ENCODE measurements around the gene ELP1.
A peak's percentile ranks its signal among the peaks of the same experiment; 100 is the strongest.

ELP1 gene

DNA sequence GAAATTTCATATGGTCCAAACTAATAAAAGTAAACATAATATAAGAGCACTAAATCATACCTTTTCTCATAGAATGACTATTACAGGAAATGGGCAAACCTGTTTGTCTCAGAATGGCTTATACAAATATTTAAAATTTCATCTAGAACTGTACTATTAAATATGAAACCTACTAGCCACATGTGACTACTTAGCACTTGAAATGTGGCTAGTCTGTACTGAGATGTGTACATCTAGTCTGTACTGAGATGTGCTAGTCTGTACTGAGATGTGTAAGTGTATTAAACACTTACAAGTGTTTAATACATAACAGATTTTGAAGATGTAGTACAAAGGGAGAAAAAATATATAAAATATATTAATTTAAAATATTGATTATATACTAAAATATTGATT lies 22.7 kb upstream of the ELP1 start:
- TF ChIP-seq, protein P1, sequence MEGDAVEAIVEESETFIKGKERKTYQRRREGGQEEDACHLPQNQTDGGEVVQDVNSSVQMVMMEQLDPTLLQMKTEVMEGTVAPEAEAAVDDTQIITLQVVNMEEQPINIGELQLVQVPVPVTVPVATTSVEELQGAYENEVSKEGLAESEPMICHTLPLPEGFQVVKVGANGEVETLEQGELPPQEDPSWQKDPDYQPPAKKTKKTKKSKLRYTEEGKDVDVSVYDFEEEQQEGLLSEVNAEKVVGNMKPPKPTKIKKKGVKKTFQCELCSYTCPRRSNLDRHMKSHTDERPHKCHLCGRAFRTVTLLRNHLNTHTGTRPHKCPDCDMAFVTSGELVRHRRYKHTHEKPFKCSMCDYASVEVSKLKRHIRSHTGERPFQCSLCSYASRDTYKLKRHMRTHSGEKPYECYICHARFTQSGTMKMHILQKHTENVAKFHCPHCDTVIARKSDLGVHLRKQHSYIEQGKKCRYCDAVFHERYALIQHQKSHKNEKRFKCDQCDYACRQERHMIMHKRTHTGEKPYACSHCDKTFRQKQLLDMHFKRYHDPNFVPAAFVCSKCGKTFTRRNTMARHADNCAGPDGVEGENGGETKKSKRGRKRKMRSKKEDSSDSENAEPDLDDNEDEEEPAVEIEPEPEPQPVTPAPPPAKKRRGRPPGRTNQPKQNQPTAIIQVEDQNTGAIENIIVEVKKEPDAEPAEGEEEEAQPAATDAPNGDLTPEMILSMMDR (IDR thresholded peaks at IDR 0.05; ENCODE audit: low read depth, low read length) = no peak
- Histone ChIP-seq H3K4me3 (ENCODE audit: low read depth, low read length) (no peak overlapping the region), H3K27ac (no peak overlapping the region), H3K9me3 (ENCODE audit: severe bottlenecking) (no peaks in the 10 kb centered on the region), H3K27me3 (ENCODE audit: insufficient read depth, low read depth, severe bottlenecking) (no peaks in the 10 kb centered on the region), H3K36me3 (peaks cover 40% of the 10 kb centered on the region)
- DNase-seq = no peak

DNA sequence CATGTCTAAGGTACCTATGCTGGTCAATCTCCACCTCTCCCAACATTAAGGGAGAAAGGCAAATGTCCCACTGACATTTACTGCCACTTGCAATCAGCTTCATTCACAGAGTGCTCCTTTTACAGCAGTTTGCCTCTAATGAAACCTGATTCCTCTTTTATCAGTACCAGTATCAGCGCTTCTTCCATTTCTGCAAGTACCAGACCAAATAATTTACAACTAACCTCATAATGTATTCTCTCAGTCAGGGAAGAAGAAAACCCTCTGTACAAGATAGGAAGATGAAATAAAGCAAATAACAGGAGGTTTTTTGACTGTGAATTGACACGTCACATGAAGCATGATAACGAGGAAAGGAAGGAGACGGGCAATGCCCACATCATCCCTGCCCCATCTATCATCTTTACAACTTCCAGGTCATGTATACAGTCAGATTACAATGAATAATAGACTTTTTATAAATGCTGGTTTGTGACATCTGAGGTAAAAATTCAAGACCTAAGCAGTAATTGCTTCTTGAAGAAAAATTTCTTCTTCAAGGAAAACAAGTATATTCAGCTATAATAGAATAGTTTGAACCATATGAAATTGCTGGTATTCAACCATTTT lies 22.2 kb upstream of the ELP1 start:
- no peak for DNase-seq
- Histone ChIP-seq H3K27me3 (ENCODE audit: insufficient read depth, low read depth, severe bottlenecking) (no peaks in the 10 kb centered on the region), H3K36me3 (peaks cover 40% of the 10 kb centered on the region), H3K9me3 (ENCODE audit: severe bottlenecking) (no peaks in the 10 kb centered on the region), H3K27ac (no peak overlapping the region), H3K4me3 (ENCODE audit: low read depth, low read length) (no peak overlapping the region)
- TF ChIP-seq, protein P1 (IDR thresholded peaks at IDR 0.05; ENCODE audit: low read depth, low read length) = no peak

DNA sequence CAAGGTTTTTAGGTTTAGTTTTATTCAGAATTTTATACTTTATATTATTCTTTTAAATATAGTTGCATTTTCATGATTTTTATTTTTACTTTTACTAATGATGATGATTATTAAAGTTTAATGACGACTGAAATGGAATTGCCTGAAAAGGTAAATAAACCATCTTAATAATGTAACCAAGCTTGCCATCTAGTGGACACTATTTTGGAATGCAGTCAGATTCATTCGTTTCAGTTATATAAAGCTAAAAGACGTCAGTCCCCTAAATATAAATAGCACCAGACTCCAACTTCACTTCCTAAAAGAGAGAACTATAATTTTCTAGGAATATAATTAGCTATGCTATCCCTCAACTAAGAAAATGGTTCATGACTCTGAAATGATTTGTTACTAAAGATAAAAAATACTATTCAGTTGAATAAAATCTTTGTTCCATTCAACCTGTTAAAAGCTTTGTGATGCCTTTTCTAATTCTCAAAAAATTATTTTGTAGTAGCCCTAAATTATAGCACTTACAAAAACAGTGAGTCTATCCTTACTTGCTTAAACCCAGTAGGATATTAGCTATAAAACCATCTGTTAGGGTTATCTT lies 20.2 kb upstream of the ELP1 start:
- Histone ChIP-seq H3K36me3 (peaks cover 36% of the 10 kb centered on the region), H3K27ac (peak overlapping the region; percentile 2; the same call in 1 of the 2 replicates), H3K27me3 (ENCODE audit: insufficient read depth, low read depth, severe bottlenecking) (no peaks in the 10 kb centered on the region), H3K9me3 (ENCODE audit: severe bottlenecking) (no peaks in the 10 kb centered on the region), H3K4me3 (ENCODE audit: low read depth, low read length) (no peak overlapping the region)
- DNase-seq = no peak
- TF ChIP-seq, protein P1 (IDR thresholded peaks at IDR 0.05; ENCODE audit: low read depth, low read length) = peak; percentile 43

DNA sequence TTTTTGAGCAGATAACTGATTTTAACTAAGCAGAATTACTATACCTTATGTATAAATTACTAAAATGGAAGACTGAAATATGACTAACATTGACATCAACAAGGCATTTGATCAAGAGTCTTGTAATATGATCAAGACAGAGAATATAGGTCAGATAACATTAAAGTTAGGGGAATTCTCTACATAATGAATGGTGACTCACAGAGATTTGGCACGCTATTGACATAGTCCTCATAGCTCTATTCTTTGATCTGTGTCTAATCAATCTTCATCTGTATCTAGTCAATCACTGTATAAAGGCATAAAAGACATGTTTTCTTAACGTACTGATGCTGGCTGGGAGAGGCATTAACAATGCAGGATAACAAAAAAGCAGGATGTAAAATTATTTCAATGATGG lies 17.7 kb upstream of the ELP1 start:
- TF ChIP-seq, protein P1 (IDR thresholded peaks at IDR 0.05; ENCODE audit: low read depth, low read length) = no peak
- Histone ChIP-seq H3K4me3 (ENCODE audit: low read depth, low read length) (no peak overlapping the region), H3K9me3 (ENCODE audit: severe bottlenecking) (no peaks in the 10 kb centered on the region), H3K36me3 (peaks cover 45% of the 10 kb centered on the region), H3K27me3 (ENCODE audit: insufficient read depth, low read depth, severe bottlenecking) (no peaks in the 10 kb centered on the region), H3K27ac (no peak overlapping the region)
- no peak for DNase-seq

DNA sequence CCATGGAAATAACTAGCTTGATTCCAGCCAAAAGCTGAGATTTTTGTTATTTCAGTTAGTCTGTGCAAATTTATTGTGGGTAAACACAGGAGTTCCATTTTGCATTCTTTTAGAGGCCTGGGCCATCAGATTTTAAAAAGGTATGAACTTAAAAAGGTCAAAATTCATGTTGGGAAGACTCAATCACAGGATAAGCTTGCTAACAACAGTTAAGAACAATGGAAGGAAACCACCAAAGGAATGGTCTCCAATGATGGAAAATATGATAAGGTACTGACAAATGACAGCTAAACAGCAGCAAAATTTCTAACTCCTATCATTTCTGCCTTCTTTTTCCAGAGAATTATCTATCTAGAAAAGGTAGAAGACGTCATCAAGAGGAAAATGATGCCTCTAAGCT lies 16.2 kb upstream of the ELP1 start:
- no peak overlapping the region for H3K4me3 ChIP-seq (ENCODE audit: low read depth, low read length)
- no peak overlapping the region for H3K27ac ChIP-seq
- H3K27me3 ChIP-seq (ENCODE audit: insufficient read depth, low read depth, severe bottlenecking) = no peaks in the 10 kb centered on the region
- H3K9me3 ChIP-seq (ENCODE audit: severe bottlenecking) = no peaks in the 10 kb centered on the region
- no peak for DNase-seq
- TF ChIP-seq, protein P1 (IDR thresholded peaks at IDR 0.05; ENCODE audit: low read depth, low read length) = no peak
- peaks cover 48% of the 10 kb centered on the region for H3K36me3 ChIP-seq

DNA sequence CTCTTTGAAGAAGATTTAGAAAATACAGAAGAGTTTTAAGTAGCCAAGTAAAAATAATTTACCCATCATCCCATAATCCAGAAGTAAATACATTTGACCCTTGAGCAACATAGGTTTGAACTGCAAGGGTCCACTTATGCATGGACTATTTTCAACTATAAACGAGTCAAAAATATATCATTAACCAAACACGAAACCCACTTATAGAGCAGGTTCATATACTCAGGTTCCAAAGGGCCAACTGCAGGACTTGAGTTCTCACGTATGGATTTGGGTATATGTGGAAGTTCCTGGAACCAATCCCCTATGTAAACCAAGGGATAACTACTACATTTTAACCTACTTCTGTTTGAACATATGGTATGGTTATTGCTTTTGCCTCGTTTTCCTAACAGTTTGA lies 6.1 kb upstream of the ELP1 start:
- H3K27me3 ChIP-seq (ENCODE audit: insufficient read depth, low read depth, severe bottlenecking) = no peaks in the 10 kb centered on the region
- DNase-seq = no peak
- no peak overlapping the region for H3K4me3 ChIP-seq (ENCODE audit: low read depth, low read length)
- no peak overlapping the region for H3K27ac ChIP-seq
- H3K9me3 ChIP-seq (ENCODE audit: severe bottlenecking) = no peaks in the 10 kb centered on the region
- H3K36me3 ChIP-seq = peaks cover 73% of the 10 kb centered on the region
- TF ChIP-seq, protein P1 (IDR thresholded peaks at IDR 0.05; ENCODE audit: low read depth, low read length) = no peak

All from WERI-Rb-1 (cell line).